ENCODE data around the gene EPB41L1.

Gene EPB41L1

DNA sequence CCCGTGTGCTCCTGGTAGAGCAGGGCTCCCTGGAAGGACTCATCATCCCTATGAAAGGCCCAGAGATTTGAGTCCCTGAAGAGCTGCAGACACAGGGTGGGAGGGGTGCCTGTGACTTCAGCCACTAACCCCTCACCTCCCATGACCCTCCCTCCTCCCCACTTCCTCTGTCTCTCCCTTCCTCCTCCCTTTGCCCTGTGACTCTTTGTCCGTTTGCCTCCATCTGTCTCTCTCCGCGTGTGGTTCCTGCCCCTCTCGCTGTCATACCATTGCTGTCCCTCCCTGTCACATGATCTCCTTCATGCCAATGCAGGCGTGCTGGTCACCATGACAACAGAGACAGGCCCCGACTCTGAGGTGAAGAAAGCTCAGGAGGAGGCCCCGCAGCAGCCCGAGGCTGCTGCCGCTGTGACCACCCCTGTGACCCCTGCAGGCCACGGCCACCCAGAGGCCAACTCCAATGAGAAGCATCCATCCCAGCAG lies 19.0 kb downstream of the EPB41L1 start:
- Histone ChIP-seq H2AFZ (ENCODE audit: low read depth, low read length) (no peak overlapping the region; the same call in 1 of the 2 replicates), H3K27me3 (ENCODE audit: insufficient read depth, low read length, poor library complexity) (peaks cover 33% of the 10 kb centered on the region), H3K27ac (ENCODE audit: low read length) (no peak overlapping the region), H3K36me3 (ENCODE audit: insufficient read depth, low read length) (no peaks in the 10 kb centered on the region), H3K9ac (ENCODE audit: low read depth, low read length) (no peak overlapping the region), H3K4me2 (ENCODE audit: insufficient read depth, low read length) (no peak overlapping the region), H3K9me3 (ENCODE audit: insufficient read depth, low read length, severe bottlenecking) (no peaks in the 10 kb centered on the region), H3K4me1 (ENCODE audit: insufficient read depth, low read length) (peaks cover 5% of the 10 kb centered on the region; the same call in 1 of the 2 replicates), H3K4me3 (ENCODE audit: low read depth in 1 of 2, low read length in 2 of 2) (no peak overlapping the region), H4K20me1 (ENCODE audit: insufficient read depth, low read length) (no peaks in the 10 kb centered on the region), H3K79me2 (ENCODE audit: insufficient read depth, low read length) (no peaks in the 10 kb centered on the region)
- DNase-seq (peak; percentile 44), ATAC-seq (ENCODE audit: insufficient read depth, low read depth) (peak; percentile 72)
- no peak for TF ChIP-seq EZH2 (IDR thresholded peaks at IDR 0.05; ENCODE audit: borderline replicate concordance, low read depth, low read length, severe bottlenecking)
- TF ChIP-seq, protein P1, sequence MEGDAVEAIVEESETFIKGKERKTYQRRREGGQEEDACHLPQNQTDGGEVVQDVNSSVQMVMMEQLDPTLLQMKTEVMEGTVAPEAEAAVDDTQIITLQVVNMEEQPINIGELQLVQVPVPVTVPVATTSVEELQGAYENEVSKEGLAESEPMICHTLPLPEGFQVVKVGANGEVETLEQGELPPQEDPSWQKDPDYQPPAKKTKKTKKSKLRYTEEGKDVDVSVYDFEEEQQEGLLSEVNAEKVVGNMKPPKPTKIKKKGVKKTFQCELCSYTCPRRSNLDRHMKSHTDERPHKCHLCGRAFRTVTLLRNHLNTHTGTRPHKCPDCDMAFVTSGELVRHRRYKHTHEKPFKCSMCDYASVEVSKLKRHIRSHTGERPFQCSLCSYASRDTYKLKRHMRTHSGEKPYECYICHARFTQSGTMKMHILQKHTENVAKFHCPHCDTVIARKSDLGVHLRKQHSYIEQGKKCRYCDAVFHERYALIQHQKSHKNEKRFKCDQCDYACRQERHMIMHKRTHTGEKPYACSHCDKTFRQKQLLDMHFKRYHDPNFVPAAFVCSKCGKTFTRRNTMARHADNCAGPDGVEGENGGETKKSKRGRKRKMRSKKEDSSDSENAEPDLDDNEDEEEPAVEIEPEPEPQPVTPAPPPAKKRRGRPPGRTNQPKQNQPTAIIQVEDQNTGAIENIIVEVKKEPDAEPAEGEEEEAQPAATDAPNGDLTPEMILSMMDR (IDR thresholded peaks at IDR 0.05; ENCODE audit: borderline replicate concordance, extremely low read depth, low read length, poor library complexity, severe bottlenecking) = no peak

DNA sequence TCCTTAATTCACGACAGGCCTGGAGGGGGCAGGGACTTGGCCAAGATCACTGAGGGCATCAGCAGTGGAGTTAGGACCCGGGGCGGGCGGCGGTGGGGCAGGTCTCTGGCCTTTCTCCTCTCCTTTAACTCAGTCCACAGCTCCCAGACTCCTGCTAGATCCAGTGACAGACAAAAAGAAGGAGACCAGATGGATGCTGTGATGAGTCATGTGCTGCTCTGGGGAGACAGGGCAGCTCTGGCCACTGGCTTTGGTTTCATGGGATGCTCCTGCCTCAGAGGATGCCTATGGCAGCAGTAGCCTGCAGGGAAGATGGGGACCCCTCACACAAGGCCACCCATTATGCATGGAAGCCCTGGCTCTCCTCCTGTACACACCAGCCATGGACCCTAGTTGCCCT lies 20.5 kb downstream of the EPB41L1 start:
- no peak overlapping the region for H3K4me2 ChIP-seq (ENCODE audit: insufficient read depth, low read length)
- H3K4me1 ChIP-seq (ENCODE audit: insufficient read depth, low read length) = peaks cover 5% of the 10 kb centered on the region; the same call in 1 of the 2 replicates
- TF ChIP-seq EZH2 (IDR thresholded peaks at IDR 0.05; ENCODE audit: borderline replicate concordance, low read depth, low read length, severe bottlenecking) = no peak
- TF ChIP-seq, protein P1 (IDR thresholded peaks at IDR 0.05; ENCODE audit: borderline replicate concordance, extremely low read depth, low read length, poor library complexity, severe bottlenecking) = no peak
- DNase-seq (no peak), ATAC-seq (ENCODE audit: insufficient read depth, low read depth) (no peak)
- no peak overlapping the region for H3K27ac ChIP-seq (ENCODE audit: low read length)
- H3K9me3 ChIP-seq (ENCODE audit: insufficient read depth, low read length, severe bottlenecking) = no peaks in the 10 kb centered on the region
- no peak overlapping the region for H3K4me3 ChIP-seq (ENCODE audit: low read depth in 1 of 2, low read length in 2 of 2)
- H3K79me2 ChIP-seq (ENCODE audit: insufficient read depth, low read length) = no peaks in the 10 kb centered on the region
- H4K20me1 ChIP-seq (ENCODE audit: insufficient read depth, low read length) = no peaks in the 10 kb centered on the region
- H2AFZ ChIP-seq (ENCODE audit: low read depth, low read length) = no peak overlapping the region
- H3K36me3 ChIP-seq (ENCODE audit: insufficient read depth, low read length) = no peaks in the 10 kb centered on the region
- peaks cover 40% of the 10 kb centered on the region for H3K27me3 ChIP-seq (ENCODE audit: insufficient read depth, low read length, poor library complexity)
- no peak overlapping the region for H3K9ac ChIP-seq (ENCODE audit: low read depth, low read length)

DNA sequence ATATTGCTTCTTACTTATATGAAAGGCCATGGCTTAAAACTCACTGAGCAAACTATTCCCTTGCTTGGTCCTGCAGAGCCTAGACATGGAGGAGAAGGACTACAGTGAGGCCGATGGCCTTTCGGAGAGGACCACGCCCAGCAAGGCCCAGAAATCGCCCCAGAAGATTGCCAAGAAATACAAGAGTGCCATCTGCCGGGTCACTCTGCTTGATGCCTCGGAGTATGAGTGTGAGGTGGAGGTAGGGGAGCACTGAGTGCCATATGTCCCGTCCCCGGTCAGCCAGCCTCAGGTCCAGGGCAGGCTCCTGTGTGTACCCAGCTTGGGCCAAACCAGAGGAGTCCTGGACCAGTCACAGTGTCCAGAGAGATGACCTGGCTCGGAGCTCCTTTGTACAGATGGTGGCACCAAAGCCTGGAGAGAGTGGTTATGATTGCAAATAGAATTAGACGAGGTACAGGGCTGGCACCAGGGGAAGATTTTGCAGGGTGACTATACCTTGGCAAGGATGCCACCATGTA lies 21.0 kb downstream of the EPB41L1 start:
- H3K4me3 ChIP-seq (ENCODE audit: low read depth in 1 of 2, low read length in 2 of 2) = no peak overlapping the region
- no peaks in the 10 kb centered on the region for H3K79me2 ChIP-seq (ENCODE audit: insufficient read depth, low read length)
- H3K27me3 ChIP-seq (ENCODE audit: insufficient read depth, low read length, poor library complexity) = peaks cover 38% of the 10 kb centered on the region
- H3K9ac ChIP-seq (ENCODE audit: low read depth, low read length) = no peak overlapping the region
- H4K20me1 ChIP-seq (ENCODE audit: insufficient read depth, low read length) = no peaks in the 10 kb centered on the region
- H3K4me2 ChIP-seq (ENCODE audit: insufficient read depth, low read length) = no peak overlapping the region
- peaks cover 5% of the 10 kb centered on the region; the same call in 1 of the 2 replicates for H3K4me1 ChIP-seq (ENCODE audit: insufficient read depth, low read length)
- no peak overlapping the region for H3K27ac ChIP-seq (ENCODE audit: low read length)
- no peak for ATAC-seq (ENCODE audit: insufficient read depth, low read depth)
- no peak overlapping the region for H2AFZ ChIP-seq (ENCODE audit: low read depth, low read length)
- DNase-seq = no peak
- H3K36me3 ChIP-seq (ENCODE audit: insufficient read depth, low read length) = no peaks in the 10 kb centered on the region
- TF ChIP-seq, protein P1 (IDR thresholded peaks at IDR 0.05; ENCODE audit: borderline replicate concordance, extremely low read depth, low read length, poor library complexity, severe bottlenecking) = no peak
- TF ChIP-seq EZH2 (IDR thresholded peaks at IDR 0.05; ENCODE audit: borderline replicate concordance, low read depth, low read length, severe bottlenecking) = no peak
- H3K9me3 ChIP-seq (ENCODE audit: insufficient read depth, low read length, severe bottlenecking) = no peaks in the 10 kb centered on the region

All from DND-41 (cell line).